Nephron (organoid): ENCODE measurements around the gene FLRT2.
A peak's percentile ranks its signal among the peaks of the same experiment; 100 is the strongest.

Experiments
- H3K27ac Mint-ChIP-seq, 3 experiments: 2 replicates each; pipeline ENCODE4 v1.8.0; 2020; ENCODE audit warnings: mixed read lengths in 3 of 3, mild to moderate bottlenecking in 2 of 3, moderate library complexity in 1 of 3
- H3K27me3 Mint-ChIP-seq: 2 replicates; pipeline ENCODE4 v1.8.0; 2021; ENCODE audit warnings: low read depth, mild to moderate bottlenecking, moderate library complexity, mixed read lengths
- H3K36me3 Mint-ChIP-seq: 2 replicates; pipeline ENCODE4 v1.8.0; 2020; ENCODE audit warnings: low read depth, mixed read lengths
- H3K4me1 Mint-ChIP-seq: 2 replicates; pipeline ENCODE4 v1.8.0; 2020; ENCODE audit warnings: mixed read lengths
- H3K4me3 Mint-ChIP-seq, 3 experiments: 2 replicates each; pipeline ENCODE4 v1.8.0; 2020; ENCODE audit warnings: mild to moderate bottlenecking in 3 of 3, mixed read lengths in 3 of 3, moderate library complexity in 2 of 3
- H3K9me3 Mint-ChIP-seq: 2 replicates; pipeline ENCODE4 v1.8.0; 2020; ENCODE audit warnings: mixed read lengths
- TF ChIP-seq, protein P1 (sequence below), 3 experiments: fragments of 200-600 bp; sonication (generic); IDR thresholded peaks; one replicate each; pipeline ENCODE4 v1.5.0; 2021; ENCODE audit warnings: antibody characterized with exemption in 3 of 3; ENCODE audit not compliant: unreplicated experiment in 3 of 3

The FLRT2 gene

DNA sequence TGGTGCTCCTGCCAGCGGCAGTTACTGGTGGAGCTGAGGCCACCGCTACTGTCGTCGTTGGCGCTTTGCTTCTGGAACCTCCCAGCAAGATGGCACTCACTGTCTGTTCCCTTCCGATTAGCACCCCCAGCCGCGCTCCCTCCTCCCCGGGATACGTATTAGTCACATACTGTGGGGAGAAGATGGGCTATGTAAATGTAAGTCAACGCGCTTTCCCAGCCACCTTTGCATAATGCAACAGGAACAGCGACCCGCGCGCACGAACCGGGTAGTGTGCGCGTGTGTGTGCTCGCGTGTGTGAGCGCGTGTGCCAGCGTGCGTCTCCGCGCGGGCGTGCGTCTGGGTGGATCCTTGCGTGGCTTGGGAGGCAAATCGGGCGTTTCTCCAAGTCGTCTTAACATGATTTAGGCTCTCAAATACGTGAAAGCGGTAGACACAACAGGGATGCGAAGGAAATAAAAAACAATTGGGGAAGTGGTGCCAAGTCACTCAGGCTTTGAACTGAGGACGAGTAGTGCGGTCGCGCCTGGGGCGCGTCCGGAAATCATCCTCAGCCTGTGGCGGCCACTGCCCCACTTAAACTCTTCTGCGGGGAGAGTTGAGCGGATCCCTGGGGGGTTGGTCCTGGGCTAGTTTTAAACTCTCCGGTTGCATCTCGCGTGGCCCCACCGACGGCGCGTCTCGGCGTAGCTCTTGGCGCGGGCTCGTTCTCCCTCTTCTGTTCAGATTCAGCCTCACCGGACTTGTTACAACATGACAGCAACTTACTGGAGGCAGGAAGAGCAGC lies 1.8 kb downstream of the FLRT2 start:
- TF ChIP-seq, protein P1, sequence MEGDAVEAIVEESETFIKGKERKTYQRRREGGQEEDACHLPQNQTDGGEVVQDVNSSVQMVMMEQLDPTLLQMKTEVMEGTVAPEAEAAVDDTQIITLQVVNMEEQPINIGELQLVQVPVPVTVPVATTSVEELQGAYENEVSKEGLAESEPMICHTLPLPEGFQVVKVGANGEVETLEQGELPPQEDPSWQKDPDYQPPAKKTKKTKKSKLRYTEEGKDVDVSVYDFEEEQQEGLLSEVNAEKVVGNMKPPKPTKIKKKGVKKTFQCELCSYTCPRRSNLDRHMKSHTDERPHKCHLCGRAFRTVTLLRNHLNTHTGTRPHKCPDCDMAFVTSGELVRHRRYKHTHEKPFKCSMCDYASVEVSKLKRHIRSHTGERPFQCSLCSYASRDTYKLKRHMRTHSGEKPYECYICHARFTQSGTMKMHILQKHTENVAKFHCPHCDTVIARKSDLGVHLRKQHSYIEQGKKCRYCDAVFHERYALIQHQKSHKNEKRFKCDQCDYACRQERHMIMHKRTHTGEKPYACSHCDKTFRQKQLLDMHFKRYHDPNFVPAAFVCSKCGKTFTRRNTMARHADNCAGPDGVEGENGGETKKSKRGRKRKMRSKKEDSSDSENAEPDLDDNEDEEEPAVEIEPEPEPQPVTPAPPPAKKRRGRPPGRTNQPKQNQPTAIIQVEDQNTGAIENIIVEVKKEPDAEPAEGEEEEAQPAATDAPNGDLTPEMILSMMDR (IDR thresholded peaks at IDR 0.05; ENCODE audit: unreplicated experiment in 3 of 3): peak in 2 of 3 experiments; percentile 31 to 44
- H3K27ac Mint-ChIP-seq: peak overlapping the region; percentile 96 to 99 (median 98)

DNA sequence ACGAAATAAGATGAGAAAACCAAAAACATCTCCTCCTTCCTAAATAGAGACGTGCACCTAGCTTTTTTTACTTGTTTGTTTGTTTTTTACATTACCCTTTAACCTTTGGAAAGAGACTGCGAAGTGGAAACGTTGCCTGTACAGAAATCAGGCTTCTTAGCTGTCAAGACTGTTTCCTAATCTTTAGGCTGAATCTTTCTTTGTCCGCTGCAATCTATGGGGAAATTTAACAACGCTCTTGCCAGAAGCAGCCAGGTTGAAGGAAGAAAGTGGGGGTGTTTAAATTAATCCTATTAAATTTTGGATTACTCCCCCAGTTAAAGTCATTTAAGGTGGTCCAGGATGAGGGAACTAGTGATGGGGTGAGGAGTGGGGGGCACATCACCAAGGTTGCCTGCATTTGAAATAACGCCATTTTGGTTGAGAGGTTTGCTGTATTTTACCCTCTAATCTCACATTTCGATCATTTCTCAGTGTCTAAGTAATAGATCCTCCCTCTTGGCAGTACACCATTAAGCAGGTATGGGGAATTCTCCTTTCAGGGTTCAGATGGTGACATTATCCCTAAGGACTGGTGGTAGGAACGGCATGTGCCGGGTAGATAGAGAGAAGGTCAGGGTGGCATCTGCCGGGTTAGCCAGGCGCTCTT lies 2.6 kb downstream of the FLRT2 start:
- H3K27ac Mint-ChIP-seq: peak overlapping the region; percentile 96 to 99 (median 98)
- H3K4me3 Mint-ChIP-seq: peak overlapping the region; percentile 97 to 98 (median 97)
- H3K9me3 Mint-ChIP-seq: no peaks in the 10 kb centered on the region
- H3K36me3 Mint-ChIP-seq: peaks cover 31% of the 10 kb centered on the region
- TF ChIP-seq, protein P1 (IDR thresholded peaks at IDR 0.05; ENCODE audit: unreplicated experiment in 3 of 3): no peak
- peaks cover 19% of the 10 kb centered on the region for H3K4me1 Mint-ChIP-seq
- H3K27me3 Mint-ChIP-seq: peaks cover 31% of the 10 kb centered on the region

More for the DNA sequence above, 1.8 kb downstream of the FLRT2 start:
- H3K36me3 Mint-ChIP-seq: peaks cover 28% of the 10 kb centered on the region
- peak overlapping the region; percentile 97 to 98 (median 97) for H3K4me3 Mint-ChIP-seq
- H3K27me3 Mint-ChIP-seq: peaks cover 31% of the 10 kb centered on the region
- H3K4me1 Mint-ChIP-seq: peaks cover 19% of the 10 kb centered on the region
- no peaks in the 10 kb centered on the region for H3K9me3 Mint-ChIP-seq

DNA sequence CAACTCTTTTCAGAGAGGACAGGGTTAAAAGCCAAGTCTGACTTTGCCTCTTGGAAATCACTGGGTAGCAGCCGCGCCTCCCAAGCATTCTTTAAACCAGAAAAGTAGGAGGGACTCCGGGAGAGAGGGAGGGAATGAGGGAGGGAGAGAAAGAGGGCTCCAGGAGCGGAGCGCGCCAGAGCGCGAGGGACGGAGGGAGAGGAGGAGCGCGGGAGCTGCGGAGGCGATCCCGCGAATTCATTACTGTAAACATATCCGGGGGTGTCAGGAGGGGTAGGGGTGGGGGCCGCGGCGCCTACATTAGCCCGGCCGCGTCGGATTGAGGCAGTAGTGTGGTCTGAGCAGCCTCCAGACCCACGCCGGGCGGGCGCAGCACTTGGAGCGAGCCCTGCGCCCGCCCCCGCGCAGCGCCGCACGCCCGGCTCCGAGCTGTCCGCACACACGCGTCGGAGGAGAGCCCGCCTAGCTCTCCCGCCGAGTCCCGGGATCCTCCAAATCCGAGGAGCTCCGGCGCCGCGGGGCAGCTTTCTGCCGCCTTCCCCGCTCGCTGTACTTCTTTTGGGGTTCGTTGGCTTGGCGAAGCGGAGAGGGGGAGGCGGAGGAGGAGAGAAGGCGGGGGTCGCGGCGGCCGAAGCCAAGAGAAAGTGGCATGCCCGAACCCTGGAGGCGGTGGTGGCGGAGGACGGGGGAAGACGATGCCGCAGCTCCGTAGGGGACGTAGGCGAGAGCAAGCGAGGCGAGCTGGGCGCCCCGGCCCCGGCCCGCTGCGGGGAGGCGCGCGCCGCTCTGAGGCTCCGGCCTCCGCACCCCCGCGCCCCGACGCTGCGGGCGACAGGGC lies 3.3 kb downstream of the FLRT2 start:
- Mint-ChIP-seq H3K4me3 (peak overlapping the region; percentile 97 to 98 (median 97)), H3K27me3 (peaks cover 31% of the 10 kb centered on the region), H3K36me3 (peaks cover 36% of the 10 kb centered on the region), H3K27ac (peak overlapping the region; percentile 96 to 99 (median 98)), H3K9me3 (no peaks in the 10 kb centered on the region), H3K4me1 (peaks cover 19% of the 10 kb centered on the region)
- TF ChIP-seq, protein P1 (IDR thresholded peaks at IDR 0.05; ENCODE audit: unreplicated experiment in 3 of 3): no peak

DNA sequence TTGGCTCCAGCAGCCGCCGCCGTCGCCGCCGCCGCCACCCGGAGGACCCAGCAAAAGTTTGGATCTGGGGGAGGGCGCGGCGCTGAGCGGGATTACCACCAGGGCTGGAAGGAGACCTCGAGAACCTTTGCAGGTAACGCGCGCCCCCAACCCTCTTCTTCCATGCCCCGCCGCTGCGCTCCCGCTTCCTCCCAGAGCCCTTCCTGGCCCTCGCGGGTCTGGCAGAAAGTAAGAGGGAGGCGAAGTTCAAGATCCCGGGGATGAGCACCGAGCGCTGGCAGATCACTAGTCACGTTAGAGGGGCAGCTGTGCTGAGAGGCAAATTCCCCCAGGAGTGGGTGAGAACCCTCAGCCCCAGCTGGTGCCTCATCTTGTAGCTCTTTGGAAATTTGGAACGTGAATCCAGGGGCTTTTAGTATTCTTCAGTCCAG lies 3.9 kb downstream of the FLRT2 start:
- H3K4me1 Mint-ChIP-seq: peaks cover 21% of the 10 kb centered on the region
- H3K36me3 Mint-ChIP-seq: peaks cover 42% of the 10 kb centered on the region
- peak overlapping the region; percentile 92 to 96 (median 95) for H3K27ac Mint-ChIP-seq
- TF ChIP-seq, protein P1 (IDR thresholded peaks at IDR 0.05; ENCODE audit: unreplicated experiment in 3 of 3): no peak
- peak overlapping the region; percentile 87 to 97 (median 93) for H3K4me3 Mint-ChIP-seq
- no peaks in the 10 kb centered on the region for H3K9me3 Mint-ChIP-seq
- H3K27me3 Mint-ChIP-seq: peaks cover 31% of the 10 kb centered on the region

DNA sequence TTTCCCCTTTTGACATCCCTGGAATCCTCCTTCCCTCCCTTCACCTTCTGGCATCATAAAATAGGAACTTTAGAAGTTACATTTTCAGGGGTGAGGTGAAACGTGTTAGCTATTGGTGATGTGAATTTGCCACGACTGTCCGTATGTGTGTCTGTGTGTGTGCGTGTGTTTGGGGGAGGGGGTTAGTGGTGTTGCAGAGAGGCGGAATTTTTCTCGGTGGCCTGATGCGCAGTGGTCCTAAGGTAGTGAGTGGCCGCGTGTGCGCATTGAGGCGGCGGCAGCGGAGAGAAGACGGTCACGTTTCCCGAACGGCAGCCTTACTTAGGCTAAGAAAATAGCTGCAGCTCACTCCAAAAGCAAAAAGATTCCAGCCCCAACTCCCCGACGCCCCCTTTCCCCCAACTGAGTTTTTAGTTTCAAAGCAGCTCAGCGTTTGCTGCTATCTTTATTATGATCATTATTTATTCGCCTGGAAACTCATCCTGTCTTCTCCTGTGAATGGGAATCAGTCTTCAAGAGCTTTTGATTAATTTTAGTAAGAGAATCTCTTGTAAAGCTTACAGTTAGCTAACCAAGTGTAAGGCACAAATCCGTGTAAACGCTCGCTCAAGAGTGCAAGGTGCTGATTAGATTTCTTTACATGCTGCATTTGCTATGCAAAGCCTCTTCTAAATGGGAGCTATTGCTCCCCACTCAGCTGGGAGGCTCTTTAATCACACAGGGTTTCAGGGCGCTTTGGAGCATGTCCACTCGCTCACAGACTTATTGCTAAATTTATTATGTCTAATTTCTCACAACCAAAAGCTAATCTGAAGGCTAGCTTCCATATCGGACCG lies 4.7 kb downstream of the FLRT2 start:
- H3K27me3 Mint-ChIP-seq: peaks cover 27% of the 10 kb centered on the region
- no peaks in the 10 kb centered on the region for H3K9me3 Mint-ChIP-seq
- peaks cover 50% of the 10 kb centered on the region for H3K36me3 Mint-ChIP-seq
- H3K4me1 Mint-ChIP-seq: peaks cover 29% of the 10 kb centered on the region
- TF ChIP-seq, protein P1 (IDR thresholded peaks at IDR 0.05; ENCODE audit: unreplicated experiment in 3 of 3): no peak
- peak overlapping the region; percentile 87 to 97 (median 93) for H3K4me3 Mint-ChIP-seq
- H3K27ac Mint-ChIP-seq: peak overlapping the region; percentile 92 to 96 (median 95)
